ENCODE data around the gene SAMD13. TPM values are rescaled to one million over a fixed set of nuclear protein-coding genes. Genes with fewer than 3 reads are reported as not detected.

The SAMD13 gene
- total and polyA plus RNA-seq, 10 of the 15 experiments (the other 5 are each of a cell fraction or from before 2014, with no cell fraction given): 0.81 to 1.9 (median 1.2) TPM; not detected in 1

DNA sequence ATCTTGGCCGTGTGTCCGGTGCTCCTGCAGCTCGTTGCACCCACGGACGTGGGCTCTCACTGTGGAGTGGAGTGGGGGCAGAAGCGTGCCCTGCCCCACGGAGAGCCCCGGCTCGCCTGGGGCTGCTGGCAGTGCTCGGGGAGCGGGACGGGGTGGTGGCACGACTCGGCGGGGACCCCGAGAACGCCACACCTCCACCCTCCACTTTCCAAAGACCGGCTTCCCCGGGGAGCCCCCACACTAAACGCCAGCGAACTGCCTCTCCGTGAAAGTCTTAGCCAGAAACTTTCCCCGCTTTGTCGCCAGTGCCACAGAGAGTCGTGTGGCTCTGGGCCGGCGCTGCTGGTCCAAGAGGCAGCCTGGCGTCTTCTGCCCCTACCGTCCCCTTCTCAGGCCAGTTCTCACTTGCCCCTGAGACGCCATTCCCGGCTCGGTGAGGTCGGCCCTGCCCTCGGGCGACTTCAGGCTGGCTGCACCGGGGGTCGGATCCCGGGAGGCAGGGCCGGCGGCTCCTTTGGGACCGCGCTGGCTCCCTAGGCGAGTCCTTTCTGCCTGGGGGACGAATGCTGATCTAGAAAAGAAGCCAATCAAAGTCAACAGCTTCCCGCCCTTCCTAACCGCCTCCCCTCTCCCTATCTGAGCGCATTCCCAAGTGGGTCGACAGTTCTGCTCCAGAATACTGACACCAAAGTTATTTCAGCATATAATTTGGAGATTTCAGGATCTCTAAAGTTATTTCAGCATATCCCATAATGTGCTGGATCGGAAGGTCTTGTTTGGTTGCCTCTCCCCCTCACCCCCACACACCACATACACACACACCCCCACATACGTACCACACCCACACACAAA lies 2.6 kb upstream of the SAMD13 start:
- Histone ChIP-seq H3K79me2 (ENCODE audit: control insufficient read depth, insufficient read depth, low read length) (no peaks in the 10 kb centered on the region), H3K4me1 (ENCODE audit: control insufficient read depth, insufficient read depth, low read length) (peaks cover 10% of the 10 kb centered on the region; the same call in 1 of the 2 replicates), H2AFZ (ENCODE audit: control insufficient read depth, low read depth, low read length) (peak overlapping the region; percentile 70), H3K9me3 (replicated peaks; ENCODE audit: control insufficient read depth, insufficient read depth, low read length) (no peaks in the 10 kb centered on the region; the same call in 2 of the 3 replicates), H3K4me2 (ENCODE audit: control insufficient read depth, insufficient read depth) (peak overlapping the region; percentile 58), H3K27me3 (replicated peaks in 1 of 2; ENCODE audit: control insufficient read depth in 2 of 2, insufficient read depth in 2 of 2, low read length in 1 of 2) (no peaks in the 10 kb centered on the region), H3K27ac (ENCODE audit: control insufficient read depth, insufficient read depth) (peak overlapping the region; percentile 47), H3K9ac (ENCODE audit: control insufficient read depth, insufficient read depth, low read length) (peak overlapping the region; percentile 63), H3K36me3 (ENCODE audit: control insufficient read depth in 2 of 2, insufficient read depth in 2 of 2, low read length in 1 of 2) (no peaks in the 10 kb centered on the region), H4K20me1 (ENCODE audit: control insufficient read depth, insufficient read depth) (no peaks in the 10 kb centered on the region), H3K4me3 (peak overlapping the region; percentile 88)
- CTCF ChIA-PET: no interaction called here
- DNase-seq (ENCODE audit: low read depth, low spot score): no peak
- BruUV-seq (replicated peaks): no TSS peak
- ATAC-seq: peak; percentile 81
- no peak for FAIRE-seq
- intact Hi-C loops (cut with micrococcal nuclease; ENCODE audit: unreplicated experiment): no loop called here
- POLR2A ChIA-PET: no interaction called here
- in situ Hi-C loops (cut with MboI): no loop called here
- 3% methylated on average over 50 of the region's 50 CpGs for WGBS (ENCODE audit: insufficient coverage, insufficient replicate concordance, low lambda C conversion rate, missing lambda C conversion rate)
- TF ChIP-seq YY1 (IDR thresholded peaks at IDR 0.05; ENCODE audit: low read depth, low read length) (peak; percentile 53; the same call in 1 of the 2 replicates), ASH2L (IDR thresholded peaks at IDR 0.05; ENCODE audit: borderline replicate concordance, low read depth) (no peak), SMAD5 (IDR thresholded peaks at IDR 0.05; ENCODE audit: low read depth) (no peak), EED (IDR thresholded peaks at IDR 0.05; ENCODE audit: low read depth) (peak; percentile 47), GATAD2B (conservative IDR thresholded peaks at IDR 0.05; ENCODE audit: low read depth) (0 out of 2 replicates have a peak, but pooled peaks have one; percentile 37), EGR1 (IDR thresholded peaks at IDR 0.05; ENCODE audit: borderline replicate concordance in 1 of 2, low read depth in 2 of 2, low read length in 2 of 2) (peak in 1 of 2 experiments; percentile 68; a peak in 2 of 3 replicates), RUNX3 (IDR thresholded peaks at IDR 0.05; ENCODE audit: low read length) (0 out of 2 replicates have a peak, but pooled peaks have one; percentile 24), STAT3 (IDR thresholded peaks at IDR 0.05; ENCODE audit: low read depth, low read length) (no peak)
- SMC1A ChIA-PET (ENCODE audit: uncharacterized antibody, unreplicated experiment): no interaction called here
- RAD21 ChIA-PET (ENCODE audit: unreplicated experiment): no interaction called here

Data from GM12878 (cell line).